ENCODE results near the gene LRIG1.

DNA sequence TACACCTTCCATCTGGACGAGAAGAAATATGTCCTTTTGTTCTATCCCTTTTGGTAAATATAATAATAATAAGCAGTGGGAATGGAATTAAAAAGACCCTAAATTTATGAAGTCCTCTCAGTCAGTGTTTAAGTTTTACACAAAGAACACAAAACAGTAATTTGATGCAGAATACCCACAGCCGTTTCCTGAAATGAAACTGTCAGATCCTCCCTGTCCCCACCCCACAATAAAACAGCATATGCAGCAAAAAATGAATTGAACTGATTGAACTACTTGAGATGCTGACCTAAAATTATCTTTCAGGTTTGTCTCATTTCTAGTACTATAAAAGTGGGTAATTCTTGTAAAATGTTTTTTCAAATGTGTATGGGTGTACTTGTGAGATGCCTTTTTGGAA, 2.2 kb upstream of the LRIG1 start:
- TF ChIP-seq POLR2AphosphoS5 (IDR thresholded peaks at IDR 0.05; ENCODE audit: low read depth, low read length) = no peak
- TF ChIP-seq, protein P1, sequence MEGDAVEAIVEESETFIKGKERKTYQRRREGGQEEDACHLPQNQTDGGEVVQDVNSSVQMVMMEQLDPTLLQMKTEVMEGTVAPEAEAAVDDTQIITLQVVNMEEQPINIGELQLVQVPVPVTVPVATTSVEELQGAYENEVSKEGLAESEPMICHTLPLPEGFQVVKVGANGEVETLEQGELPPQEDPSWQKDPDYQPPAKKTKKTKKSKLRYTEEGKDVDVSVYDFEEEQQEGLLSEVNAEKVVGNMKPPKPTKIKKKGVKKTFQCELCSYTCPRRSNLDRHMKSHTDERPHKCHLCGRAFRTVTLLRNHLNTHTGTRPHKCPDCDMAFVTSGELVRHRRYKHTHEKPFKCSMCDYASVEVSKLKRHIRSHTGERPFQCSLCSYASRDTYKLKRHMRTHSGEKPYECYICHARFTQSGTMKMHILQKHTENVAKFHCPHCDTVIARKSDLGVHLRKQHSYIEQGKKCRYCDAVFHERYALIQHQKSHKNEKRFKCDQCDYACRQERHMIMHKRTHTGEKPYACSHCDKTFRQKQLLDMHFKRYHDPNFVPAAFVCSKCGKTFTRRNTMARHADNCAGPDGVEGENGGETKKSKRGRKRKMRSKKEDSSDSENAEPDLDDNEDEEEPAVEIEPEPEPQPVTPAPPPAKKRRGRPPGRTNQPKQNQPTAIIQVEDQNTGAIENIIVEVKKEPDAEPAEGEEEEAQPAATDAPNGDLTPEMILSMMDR (IDR thresholded peaks at IDR 0.05) = no peak
- TF ChIP-seq, protein P2, sequence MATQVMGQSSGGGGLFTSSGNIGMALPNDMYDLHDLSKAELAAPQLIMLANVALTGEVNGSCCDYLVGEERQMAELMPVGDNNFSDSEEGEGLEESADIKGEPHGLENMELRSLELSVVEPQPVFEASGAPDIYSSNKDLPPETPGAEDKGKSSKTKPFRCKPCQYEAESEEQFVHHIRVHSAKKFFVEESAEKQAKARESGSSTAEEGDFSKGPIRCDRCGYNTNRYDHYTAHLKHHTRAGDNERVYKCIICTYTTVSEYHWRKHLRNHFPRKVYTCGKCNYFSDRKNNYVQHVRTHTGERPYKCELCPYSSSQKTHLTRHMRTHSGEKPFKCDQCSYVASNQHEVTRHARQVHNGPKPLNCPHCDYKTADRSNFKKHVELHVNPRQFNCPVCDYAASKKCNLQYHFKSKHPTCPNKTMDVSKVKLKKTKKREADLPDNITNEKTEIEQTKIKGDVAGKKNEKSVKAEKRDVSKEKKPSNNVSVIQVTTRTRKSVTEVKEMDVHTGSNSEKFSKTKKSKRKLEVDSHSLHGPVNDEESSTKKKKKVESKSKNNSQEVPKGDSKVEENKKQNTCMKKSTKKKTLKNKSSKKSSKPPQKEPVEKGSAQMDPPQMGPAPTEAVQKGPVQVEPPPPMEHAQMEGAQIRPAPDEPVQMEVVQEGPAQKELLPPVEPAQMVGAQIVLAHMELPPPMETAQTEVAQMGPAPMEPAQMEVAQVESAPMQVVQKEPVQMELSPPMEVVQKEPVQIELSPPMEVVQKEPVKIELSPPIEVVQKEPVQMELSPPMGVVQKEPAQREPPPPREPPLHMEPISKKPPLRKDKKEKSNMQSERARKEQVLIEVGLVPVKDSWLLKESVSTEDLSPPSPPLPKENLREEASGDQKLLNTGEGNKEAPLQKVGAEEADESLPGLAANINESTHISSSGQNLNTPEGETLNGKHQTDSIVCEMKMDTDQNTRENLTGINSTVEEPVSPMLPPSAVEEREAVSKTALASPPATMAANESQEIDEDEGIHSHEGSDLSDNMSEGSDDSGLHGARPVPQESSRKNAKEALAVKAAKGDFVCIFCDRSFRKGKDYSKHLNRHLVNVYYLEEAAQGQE (IDR thresholded peaks at IDR 0.05; ENCODE audit: insufficient read depth in 1 of 2, low read depth in 2 of 2, low read length in 1 of 2) = no peak

All from Panc1 (cell line).